ENCODE measurements around the gene GAS6.
"Not testable (repeated sequence)": the region's sequence is repeated elsewhere in the genome, so short reads cannot be mapped to it uniquely, and the experiment has no call there.

Gene GAS6

GRCh38 chr13:113836768-113837559 lies 26.9 kb downstream of the GAS6 start:
- Histone ChIP-seq H3K27me3 (ENCODE audit: low read length) (no peaks in the 10 kb centered on the region), H3K27ac (ENCODE audit: low read depth, low read length) (no peak overlapping the region), H3K9ac (ENCODE audit: low read length) (no peak overlapping the region), H3K9me2 (replicated peaks; ENCODE audit: insufficient read depth, low read length) (no peaks in the 10 kb centered on the region), H3F3A (ENCODE audit: insufficient read depth) (no peaks in the 10 kb centered on the region), H2AFZ (ENCODE audit: low read depth, low read length, severe bottlenecking) (no peak overlapping the region), H3K36me3 (ENCODE audit: low read length) (no peaks in the 10 kb centered on the region), H4K20me1 (ENCODE audit: low read depth, low read length) (no peaks in the 10 kb centered on the region), H3K79me2 (ENCODE audit: insufficient read depth, low read length) (no peaks in the 10 kb centered on the region), H3K4me2 (ENCODE audit: low read depth, low read length, poor library complexity, severe bottlenecking) (no peak overlapping the region), H3K9me3 (ENCODE audit: insufficient read depth, low read length) (no peaks in the 10 kb centered on the region), H3K4me3 (ENCODE audit: insufficient read depth, low read length, poor library complexity, severe bottlenecking) (no peak overlapping the region)
- TF ChIP-seq CTCF (IDR thresholded peaks at IDR 0.05; ENCODE audit: insufficient read depth, low read length, poor library complexity, severe bottlenecking) (no peak), EZH2phosphoT487 (conservative IDR thresholded peaks at IDR 0.05; ENCODE audit: low read length) (no peak)

- H3K27ac ChIP-seq (ENCODE audit: low read depth, low read length): no peak overlapping the region
- no peaks in the 10 kb centered on the region for H4K20me1 ChIP-seq (ENCODE audit: low read depth, low read length)
- H3F3A ChIP-seq (ENCODE audit: insufficient read depth): no peaks in the 10 kb centered on the region
- TF ChIP-seq CTCF (IDR thresholded peaks at IDR 0.05; ENCODE audit: insufficient read depth, low read length, poor library complexity, severe bottlenecking): no peak
- no peak for TF ChIP-seq EZH2phosphoT487 (conservative IDR thresholded peaks at IDR 0.05; ENCODE audit: low read length)
- no peaks in the 10 kb centered on the region for H3K9me3 ChIP-seq (ENCODE audit: insufficient read depth, low read length)
- no peaks in the 10 kb centered on the region for H3K9me2 ChIP-seq (replicated peaks; ENCODE audit: insufficient read depth, low read length)
- H3K4me2 ChIP-seq (ENCODE audit: low read depth, low read length, poor library complexity, severe bottlenecking): no peak overlapping the region
- no peaks in the 10 kb centered on the region for H3K79me2 ChIP-seq (ENCODE audit: insufficient read depth, low read length)
- no peak overlapping the region for H3K4me3 ChIP-seq (ENCODE audit: insufficient read depth, low read length, poor library complexity, severe bottlenecking)
- no peaks in the 10 kb centered on the region for H3K36me3 ChIP-seq (ENCODE audit: low read length)
- no peaks in the 10 kb centered on the region for H3K27me3 ChIP-seq (ENCODE audit: low read length)
- no peak overlapping the region for H2AFZ ChIP-seq (ENCODE audit: low read depth, low read length, severe bottlenecking)
- no peak overlapping the region for H3K9ac ChIP-seq (ENCODE audit: low read length)
These were observed 28.2 kb downstream of the GAS6 start for GRCh38 chr13:113835461-113836270.

GRCh38 chr13:113834496-113835200 lies 29.2 kb downstream of the GAS6 start:
- H3K27ac ChIP-seq (ENCODE audit: low read depth, low read length): no peak overlapping the region
- no peaks in the 10 kb centered on the region for H3K36me3 ChIP-seq (ENCODE audit: low read length)
- H3K9me3 ChIP-seq (ENCODE audit: insufficient read depth, low read length): no peaks in the 10 kb centered on the region
- H3K4me3 ChIP-seq (ENCODE audit: insufficient read depth, low read length, poor library complexity, severe bottlenecking): no peak overlapping the region
- no peaks in the 10 kb centered on the region for H3K27me3 ChIP-seq (ENCODE audit: low read length)
- H4K20me1 ChIP-seq (ENCODE audit: low read depth, low read length): no peaks in the 10 kb centered on the region
- H3K9ac ChIP-seq (ENCODE audit: low read length): no peak overlapping the region
- no peak overlapping the region for H3K4me2 ChIP-seq (ENCODE audit: low read depth, low read length, poor library complexity, severe bottlenecking)
- no peaks in the 10 kb centered on the region for H3K79me2 ChIP-seq (ENCODE audit: insufficient read depth, low read length)
- no peak for TF ChIP-seq CTCF (IDR thresholded peaks at IDR 0.05; ENCODE audit: insufficient read depth, low read length, poor library complexity, severe bottlenecking)
- no peak for TF ChIP-seq EZH2phosphoT487 (conservative IDR thresholded peaks at IDR 0.05; ENCODE audit: low read length)
- H3K9me2 ChIP-seq (replicated peaks; ENCODE audit: insufficient read depth, low read length): no peaks in the 10 kb centered on the region
- H2AFZ ChIP-seq (ENCODE audit: low read depth, low read length, severe bottlenecking): no peak overlapping the region
- H3F3A ChIP-seq (ENCODE audit: insufficient read depth): no peaks in the 10 kb centered on the region

GRCh38 chr13:113834006-113834405 lies 29.9 kb downstream of the GAS6 start:
- H3K9me2 ChIP-seq (replicated peaks; ENCODE audit: insufficient read depth, low read length); H3K36me3 ChIP-seq (ENCODE audit: low read length); H3K4me3 ChIP-seq (ENCODE audit: insufficient read depth, low read length, poor library complexity, severe bottlenecking); H4K20me1 ChIP-seq (ENCODE audit: low read depth, low read length); H3F3A ChIP-seq (ENCODE audit: insufficient read depth); H3K79me2 ChIP-seq (ENCODE audit: insufficient read depth, low read length); H3K9ac ChIP-seq (ENCODE audit: low read length); H3K4me2 ChIP-seq (ENCODE audit: low read depth, low read length, poor library complexity, severe bottlenecking); H2AFZ ChIP-seq (ENCODE audit: low read depth, low read length, severe bottlenecking); H3K27me3 ChIP-seq (ENCODE audit: low read length); H3K9me3 ChIP-seq (ENCODE audit: insufficient read depth, low read length); H3K27ac ChIP-seq (ENCODE audit: low read depth, low read length): not testable (repeated sequence)

All from SU-DHL-6 (cell line).